ENCODE results near the gene CCDC142. TPM values are rescaled to one million over a fixed set of nuclear protein-coding genes. Genes with fewer than 3 reads are reported as not detected.

The CCDC142 gene
- total and polyA plus RNA-seq, 2 of the 8 experiments (the other 6 are each of a cell fraction or from before 2014, with no cell fraction given), result 6.0 to 10.7 TPM

GRCh38 chr2:74532222-74532621 is 49.4 kb upstream of the CCDC142 start (continued):
- no peak for TF ChIP-seq CHD7 (IDR thresholded peaks at IDR 0.05; ENCODE audit: insufficient replicate concordance, low read length)
- TF ChIP-seq SRF (IDR thresholded peaks at IDR 0.05; ENCODE audit: low read depth, low read length), result no peak
- TF ChIP-seq RNF2 (IDR thresholded peaks at IDR 0.05; ENCODE audit: borderline replicate concordance, low read depth, low read length, missing control alignments, poor library complexity, severe bottlenecking), result no peak
- TF ChIP-seq SP4 (IDR thresholded peaks at IDR 0.05; ENCODE audit: low read length), result no peak
- no peak for TF ChIP-seq NRF1 (IDR thresholded peaks at IDR 0.05; ENCODE audit: low read depth, low read length)
- no peak for TF ChIP-seq RFX5 (IDR thresholded peaks at IDR 0.05; ENCODE audit: borderline replicate concordance, low read depth, low read length)
- TF ChIP-seq NANOG (IDR thresholded peaks at IDR 0.05; ENCODE audit: insufficient read depth, low read depth, low read length, poor library complexity, severe bottlenecking), result no peak
- TF ChIP-seq CTCF (IDR thresholded peaks at IDR 0.05; ENCODE audit: control extremely low read depth in 1 of 3, insufficient read depth in 1 of 3, low read depth in 1 of 3, low read length in 3 of 3), result no peak
- TF ChIP-seq POU5F1 (IDR thresholded peaks at IDR 0.05; ENCODE audit: low read depth, low read length), result no peak

All from H1 (cell line).